GM18526 (cell line): ENCODE results near the gene ZNF80.
"Not testable (repeated sequence)": the region's sequence is repeated elsewhere in the genome, so short reads cannot be mapped to it uniquely, and the experiment has no call there.

Experiments
- POLR2A ChIP-seq: IDR thresholded peaks from 3 replicates; pipeline ENCODE4 v1.6.1; 2011; ENCODE audit not compliant: insufficient read length; ENCODE audit errors: extremely low read depth

ZNF80 gene

GRCh38 chr3:114237478-114237877 is at the start of gene ZNF80:
TSS of gene ZNF80 (minus strand) at chr3:114237578. CDS start at chr3:114237074, 504 bp downstream.
- not testable (repeated sequence) for TF ChIP-seq POLR2A

- TF ChIP-seq POLR2A, result no peak
These were observed 48.9 kb upstream of the ZNF80 start for GRCh38 chr3:114286266-114286665.

- no peak for TF ChIP-seq POLR2A
These were observed 48.4 kb upstream of the ZNF80 start for GRCh38 chr3:114285648-114286230.

- no peak for TF ChIP-seq POLR2A
These were observed 47.3 kb upstream of the ZNF80 start for GRCh38 chr3:114284644-114285043.

- no peak for TF ChIP-seq POLR2A
These were observed 37.6 kb upstream of the ZNF80 start for GRCh38 chr3:114274929-114275328.

GRCh38 chr3:114272271-114272670 is 34.9 kb upstream of the ZNF80 start:
- TF ChIP-seq POLR2A, result no peak

GRCh38 chr3:114270019-114270418 is 32.6 kb upstream of the ZNF80 start:
- no peak for TF ChIP-seq POLR2A

- no peak for TF ChIP-seq POLR2A
These were observed 22.8 kb upstream of the ZNF80 start for GRCh38 chr3:114260152-114260551.

GRCh38 chr3:114259566-114259965 is 22.2 kb upstream of the ZNF80 start:
- TF ChIP-seq POLR2A, result no peak

- no peak for TF ChIP-seq POLR2A
These were observed 16.1 kb upstream of the ZNF80 start for GRCh38 chr3:114253505-114253904.

GRCh38 chr3:114252954-114253353 is 15.6 kb upstream of the ZNF80 start:
- no peak for TF ChIP-seq POLR2A

GRCh38 chr3:114242947-114243346 is 5.6 kb upstream of the ZNF80 start:
- no peak for TF ChIP-seq POLR2A

- no peak for TF ChIP-seq POLR2A
These were observed 3.9 kb upstream of the ZNF80 start for GRCh38 chr3:114241262-114241661.

GRCh38 chr3:114235431-114235830 is 1.9 kb downstream of the ZNF80 start:
- TF ChIP-seq POLR2A, result no peak

- no peak for TF ChIP-seq POLR2A
These were observed 2.6 kb downstream of the ZNF80 start for GRCh38 chr3:114234745-114235144.

- TF ChIP-seq POLR2A, result no peak
These were observed 5.8 kb downstream of the ZNF80 start for GRCh38 chr3:114231616-114232015.

GRCh38 chr3:114227076-114227475 is 10.3 kb downstream of the ZNF80 start:
- no peak for TF ChIP-seq POLR2A
